GM12891 (cell line): ENCODE data around the gene TXNDC12.

Experiments
- PAX5 ChIP-seq: IDR thresholded peaks from 2 replicates; pipeline ENCODE4 v1.6.1; 2011; ENCODE audit warnings: low read length, moderate library complexity, mild to moderate bottlenecking; ENCODE audit not compliant: insufficient read depth, severe bottlenecking
- POLR2A ChIP-seq: IDR thresholded peaks from 2 replicates; pipeline ENCODE4 v1.6.1; 2011; ENCODE audit warnings: low read depth, low read length, control low read depth
- POLR2AphosphoS5 ChIP-seq: IDR thresholded peaks from 2 replicates; pipeline ENCODE4 v1.6.1; 2011; ENCODE audit warnings: low read depth, low read length, control low read depth
- SPI1 ChIP-seq: IDR thresholded peaks from 2 replicates; pipeline ENCODE4 v1.6.1; 2011; ENCODE audit warnings: low read depth, low read length, control low read depth
- TAF1 ChIP-seq: IDR thresholded peaks from 2 replicates; pipeline ENCODE4 v1.6.1; 2011; ENCODE audit warnings: low read depth, low read length, control low read depth

GRCh38 chr1:52096216-52096615 lies 41.2 kb upstream of the TXNDC12 start:
- TF ChIP-seq POLR2A (no peak), TAF1 (no peak), POLR2AphosphoS5 (no peak), SPI1 (no peak), PAX5 (no peak)
